Thyroid gland (tissue), 4 donors: Measurements from ENCODE around the gene VSX2. TPM values are rescaled to one million over a fixed set of nuclear protein-coding genes. Genes with fewer than 3 reads are reported as not detected.

Source experiments
- DNase-seq, 2 donors: peaks; one replicate each; pipeline ENCODE4 v3.0.0-alpha.2; 2019
- H3K27ac ChIP-seq, 3 donors: fragments of 200-600 bp; sonication (generic); 1 replicate in 2 of 3; 2 replicates in 1 of 3; pipeline ENCODE4 v1.5.1; 2016 to 2019; ENCODE audit warnings: mild to moderate bottlenecking in 1 of 3, moderate library complexity in 1 of 3
- H3K27me3 ChIP-seq: fragments of 200-600 bp; sonication (generic); one replicate; pipeline ENCODE4 v1.5.1; 2019
- H3K36me3 ChIP-seq, 2 donors: fragments of 200-600 bp; sonication (generic); one replicate each; pipeline ENCODE4 v1.5.1; 2016 to 2019
- H3K4me1 ChIP-seq, 2 donors: fragments of 200-600 bp; sonication (generic); one replicate each; pipeline ENCODE4 v1.5.1; 2017 to 2019
- H3K4me3 ChIP-seq, 3 donors: fragments of 200-600 bp; sonication (generic); replicated peaks in 1 of 3; 1 replicate in 2 of 3; 2 replicates in 1 of 3; pipeline ENCODE4 v1.5.1; 2016; ENCODE audit warnings: mild to moderate bottlenecking in 1 of 3
- H3K9me3 ChIP-seq: fragments of 200-600 bp; sonication (generic); one replicate; pipeline ENCODE4 v1.5.1; 2017
- CTCF ChIP-seq, 6 experiments: fragments of 200-600 bp in 3 of 6; fragments of 450-650 bp in 3 of 6; sonication (generic) in 3 of 6; IDR thresholded peaks; one replicate each; pipeline ENCODE4 v1.5.1; 2016 to 2019; ENCODE audit warnings: antibody characterized with exemption in 6 of 6, mild to moderate bottlenecking in 2 of 6, inconsistent platforms in 1 of 6, moderate library complexity in 1 of 6
- POLR2A ChIP-seq, 2 donors: fragments of 450-650 bp; IDR thresholded peaks; one replicate each; pipeline ENCODE4 v1.6.1; 2017; ENCODE audit warnings: antibody characterized with exemption in 2 of 2, mild to moderate bottlenecking in 2 of 2, moderate library complexity in 1 of 2
- WGBS, 2 donors: methylation state at CpG; one replicate each; pipeline ENCODE4 v1.1.5; 2017; 5-methylcytosine and 5-hydroxymethylcytosine counted together
- intact Hi-C: fragments of 100-400 bp; cut with DNase I; formaldehyde crosslinking; loops from one replicate; pipeline ENCODE4 v1.15.1; 2023
- total RNA-seq, 4 donors: library from RNA; depleted of rRNA; stranded (reverse); fragments of >200 nt; gene quantifications; one replicate each; pipeline ENCODE4 v1.2.3, GENCODE V29; 2016

The VSX2 gene
- total RNA-seq, 4 donors from 2014 or later: not detected

DNA sequence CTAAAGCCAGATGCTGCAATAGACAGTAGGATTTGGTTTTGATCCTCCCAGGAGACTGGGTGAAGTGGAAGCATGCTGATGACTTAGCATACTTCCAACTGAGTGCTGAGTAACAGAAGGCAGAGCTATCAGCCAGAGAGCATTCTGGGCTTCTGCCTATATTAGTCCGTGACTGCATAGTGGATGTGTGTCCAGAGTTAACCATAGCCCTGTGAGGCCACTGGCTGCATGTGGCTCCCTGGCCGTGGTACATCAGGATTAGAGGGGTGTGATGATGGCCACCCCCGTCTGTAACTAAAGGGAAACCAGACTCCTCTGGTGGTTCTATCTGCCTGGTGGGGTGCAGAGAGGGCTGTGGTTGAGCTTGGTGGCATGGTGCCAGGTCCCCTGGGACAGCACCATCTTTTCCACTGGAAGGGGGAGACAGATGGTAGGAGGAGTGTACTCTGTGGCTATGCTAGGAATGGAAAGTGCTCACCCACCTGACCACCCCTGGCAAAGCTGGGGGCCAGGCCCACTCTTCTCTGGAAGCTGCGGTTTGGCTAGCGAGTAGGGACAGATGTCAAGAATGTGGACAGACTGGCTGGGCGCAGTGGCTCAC, 36.1 kb downstream of the VSX2 start:
- Histone ChIP-seq H3K4me1 (no peaks in the 10 kb centered on the region), H3K4me3 (no peak overlapping the region), H3K27me3 (no peaks in the 10 kb centered on the region), H3K36me3 (no peaks in the 10 kb centered on the region), H3K9me3 (no peaks in the 10 kb centered on the region), H3K27ac (no peak overlapping the region)
- no peak for DNase-seq
- 56 to 73% methylated on average over 2 to 6 of the region's 6 CpGs for WGBS, 2 donors
- TF ChIP-seq POLR2A (IDR thresholded peaks at IDR 0.05): no peak
- TF ChIP-seq CTCF (IDR thresholded peaks at IDR 0.05): no peak
- intact Hi-C loops: no loop called here

DNA sequence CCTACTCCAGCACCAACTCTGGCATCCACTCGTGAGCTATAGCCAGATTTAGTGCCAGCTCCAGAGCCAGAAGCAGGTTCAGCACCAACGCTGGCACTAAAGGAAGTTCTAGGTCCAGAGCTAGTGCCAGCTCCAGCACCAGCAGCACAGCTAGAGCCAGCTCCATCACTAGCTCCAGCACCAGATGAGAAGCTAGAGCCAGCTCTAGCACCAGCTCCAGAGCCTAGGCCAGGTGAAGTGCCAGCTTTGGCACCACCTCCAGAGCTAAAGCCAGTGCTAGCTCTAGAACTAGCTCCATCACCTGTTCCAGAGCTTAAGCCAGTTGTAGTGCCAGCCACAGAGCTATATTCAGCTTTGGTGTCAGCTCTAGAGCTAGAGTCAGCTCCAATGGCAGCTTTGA, 38.8 kb downstream of the VSX2 start:
- Histone ChIP-seq H3K9me3 (no peaks in the 10 kb centered on the region), H3K27ac (no peak overlapping the region), H3K36me3 (peaks cover 0 to under 1% of the 10 kb centered on the region in 2 donors), H3K4me3 (no peak overlapping the region), H3K4me1 (no peaks in the 10 kb centered on the region), H3K27me3 (no peaks in the 10 kb centered on the region)
- DNase-seq: no peak
- 81 to 84% methylated on average over 2 of the region's 2 CpGs for WGBS, 2 donors
- intact Hi-C loops: no loop called here
- TF ChIP-seq POLR2A (IDR thresholded peaks at IDR 0.05): no peak
- TF ChIP-seq CTCF (IDR thresholded peaks at IDR 0.05): no peak

DNA sequence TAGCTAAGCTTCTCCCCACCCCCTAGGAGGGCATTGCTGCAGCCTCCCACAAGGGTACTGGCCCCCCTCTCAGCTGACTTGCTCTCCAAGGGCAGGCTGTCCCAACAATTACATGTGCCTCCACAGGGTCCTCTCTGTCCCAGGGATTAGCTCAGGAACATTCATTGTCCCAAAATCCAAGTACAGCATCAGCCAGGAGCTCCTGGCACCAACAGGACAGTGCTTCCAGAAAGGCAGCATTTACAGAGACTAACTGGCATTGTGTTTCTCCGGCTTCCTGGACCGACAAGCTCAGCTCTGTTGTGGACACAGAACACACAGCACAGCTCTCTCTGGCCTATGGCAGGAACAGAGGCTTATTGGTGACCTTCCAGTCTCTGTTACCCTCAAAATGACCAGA, 41.8 kb downstream of the VSX2 start:
- Histone ChIP-seq H3K4me1 (no peaks in the 10 kb centered on the region), H3K36me3 (peaks cover 26 to 28% of the 10 kb centered on the region in 2 donors), H3K27me3 (no peaks in the 10 kb centered on the region), H3K4me3 (no peak overlapping the region), H3K27ac (no peak overlapping the region), H3K9me3 (no peaks in the 10 kb centered on the region)
- intact Hi-C loops: no loop called here
- DNase-seq: no peak
- no peak for TF ChIP-seq POLR2A (IDR thresholded peaks at IDR 0.05)
- TF ChIP-seq CTCF (IDR thresholded peaks at IDR 0.05): no peak
- 90 to 93% methylated on average over 2 of the region's 2 CpGs for WGBS, 2 donors

DNA sequence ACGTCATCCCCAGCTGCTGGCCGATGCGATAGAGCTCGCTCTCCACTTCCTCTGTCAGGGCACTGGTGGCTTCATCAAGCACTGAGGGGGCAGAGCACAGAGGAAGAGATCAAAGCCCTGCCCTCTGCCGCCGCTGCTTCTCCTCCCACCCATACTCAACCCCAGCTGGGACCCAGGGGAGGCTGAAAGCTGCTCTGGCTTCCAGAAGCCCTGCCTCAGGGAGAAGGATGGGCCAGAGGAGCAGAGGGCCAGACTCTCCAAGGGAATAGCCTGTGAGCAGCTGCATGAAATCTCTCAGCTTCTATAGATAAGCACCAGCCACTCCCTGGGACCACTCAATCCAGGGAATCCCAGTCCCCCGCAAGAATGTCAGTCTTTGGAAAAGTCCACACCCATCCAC, 47.5 kb downstream of the VSX2 start:
- H3K4me3 ChIP-seq: no peak overlapping the region
- TF ChIP-seq CTCF (IDR thresholded peaks at IDR 0.05) (no peak), POLR2A (IDR thresholded peaks at IDR 0.05) (no peak)
- WGBS, 2 donors: 95 to 98% methylated on average over 7 of the region's 7 CpGs
- DNase-seq: no peak
- intact Hi-C loops: no loop called here
- no peaks in the 10 kb centered on the region for H3K27me3 ChIP-seq
- H3K27ac ChIP-seq: no peak overlapping the region
- peaks cover 63 to 65% of the 10 kb centered on the region in 2 donors for H3K36me3 ChIP-seq
- no peaks in the 10 kb centered on the region for H3K9me3 ChIP-seq
- H3K4me1 ChIP-seq: no peaks in the 10 kb centered on the region

DNA sequence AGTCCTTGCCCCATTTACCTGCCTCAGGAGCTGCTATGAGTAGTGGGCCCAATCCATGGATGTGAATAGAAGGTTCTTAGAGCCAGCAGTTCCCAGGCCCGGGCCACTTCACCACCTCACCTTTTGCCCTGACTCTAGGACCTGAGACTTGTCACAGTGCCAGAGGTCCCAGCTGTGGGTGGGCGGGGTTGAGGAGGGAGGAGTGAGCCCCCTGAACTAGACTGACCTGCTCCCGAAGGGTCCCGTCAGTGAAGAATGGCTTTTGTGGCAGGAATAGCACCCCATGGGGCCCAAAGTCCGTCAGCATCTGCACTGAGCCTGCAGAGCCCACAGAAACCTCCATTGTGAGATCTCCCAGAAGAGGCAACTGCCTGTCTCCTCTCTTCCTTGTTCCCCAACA, 50.6 kb downstream of the VSX2 start:
- Histone ChIP-seq H3K27ac (no peak overlapping the region), H3K27me3 (no peaks in the 10 kb centered on the region), H3K9me3 (no peaks in the 10 kb centered on the region), H3K36me3 (peaks cover 57 to 64% of the 10 kb centered on the region in 2 donors), H3K4me3 (no peak overlapping the region), H3K4me1 (no peaks in the 10 kb centered on the region)
- 81 to 82% methylated on average over 3 to 5 of the region's 5 CpGs for WGBS, 2 donors
- intact Hi-C loops: no loop called here
- DNase-seq: no peak
- TF ChIP-seq POLR2A (IDR thresholded peaks at IDR 0.05) (no peak), CTCF (IDR thresholded peaks at IDR 0.05) (no peak)
